Neural progenitor cell (in vitro differentiated cells): ENCODE data around the gene MSANTD1. TPM values are rescaled to one million over a fixed set of nuclear protein-coding genes. Genes with fewer than 3 reads are reported as not detected.
A peak's percentile ranks its signal among the peaks of the same experiment; 100 is the strongest.

Experiments
- DNase-seq: peaks from one replicate; pipeline ENCODE4 v3.0.0-alpha.2; 2016; ENCODE audit warnings: low spot score
- H2AFZ ChIP-seq: fragments of 200-600 bp; sonication (generic); replicated peaks from 2 replicates; pipeline ENCODE4 v1.6.1; 2016; ENCODE audit warnings: antibody characterized with exemption
- H3F3A ChIP-seq: fragments of 200-600 bp; sonication (generic); 2 replicates; pipeline ENCODE4 v1.6.1; 2016; ENCODE audit warnings: antibody characterized with exemption, low read depth
- H3K27ac ChIP-seq: fragments of 200-600 bp; sonication (generic); 2 replicates; pipeline ENCODE4 v1.5.1; 2016; ENCODE audit warnings: mild to moderate bottlenecking
- H3K27me3 ChIP-seq: fragments of 200-600 bp; sonication (generic); 2 replicates; pipeline ENCODE4 v1.6.1; 2016; ENCODE audit warnings: mild to moderate bottlenecking, moderate library complexity
- H3K36me3 ChIP-seq: fragments of 200-600 bp; sonication (generic); 2 replicates; pipeline ENCODE4 v1.5.1; 2016
- H3K4me1 ChIP-seq: fragments of 200-600 bp; sonication (generic); 2 replicates; pipeline ENCODE4 v1.6.1; 2016; ENCODE audit warnings: mixed run types
- H3K4me2 ChIP-seq: fragments of 200-600 bp; sonication (generic); 2 replicates; pipeline ENCODE4 v1.6.1; 2016
- H3K4me3 ChIP-seq: fragments of 200-600 bp; sonication (generic); 2 replicates; pipeline ENCODE4 v1.5.1; 2016
- H3K79me2 ChIP-seq: fragments of 200-600 bp; sonication (generic); 2 replicates; pipeline ENCODE4 v1.6.1; 2016; ENCODE audit warnings: low read depth
- H3K9ac ChIP-seq: fragments of 200-600 bp; sonication (generic); 2 replicates; pipeline ENCODE4 v1.6.1; 2016
- H3K9me3 ChIP-seq: fragments of 200-600 bp; sonication (generic); 2 replicates; pipeline ENCODE4 v1.5.1; 2016; ENCODE audit warnings: low read depth
- H4K20me1 ChIP-seq: fragments of 200-600 bp; sonication (generic); 2 replicates; pipeline ENCODE4 v1.6.1; 2016; ENCODE audit warnings: low read depth
- H3K27ac Mint-ChIP-seq: 3 replicates; pipeline ENCODE4 v1.8.0; 2021; ENCODE audit warnings: mixed read lengths
- H3K27me3 Mint-ChIP-seq: 2 replicates; pipeline ENCODE4 v1.8.0; 2022; ENCODE audit warnings: low read depth, mild to moderate bottlenecking, inconsistent platforms, moderate library complexity, mixed read lengths; ENCODE audit not compliant: insufficient read depth
- H3K36me3 Mint-ChIP-seq: 3 replicates; pipeline ENCODE4 v1.8.0; 2021; ENCODE audit warnings: mixed read lengths
- H3K4me1 Mint-ChIP-seq: 3 replicates; pipeline ENCODE4 v1.8.0; 2021; ENCODE audit warnings: mixed read lengths
- H3K4me3 Mint-ChIP-seq: 3 replicates; pipeline ENCODE4 v1.8.0; 2021; ENCODE audit warnings: mild to moderate bottlenecking, moderate library complexity, mixed read lengths
- H3K9me3 Mint-ChIP-seq: 3 replicates; pipeline ENCODE4 v1.8.0; 2020; ENCODE audit warnings: mixed read lengths
- CTCF ChIP-seq: fragments of 200-600 bp; sonication (generic); IDR thresholded peaks from 2 replicates; pipeline ENCODE4 v1.5.1; 2017; ENCODE audit warnings: antibody characterized with exemption, mild to moderate bottlenecking
- EZH2 ChIP-seq: fragments of 200-600 bp; sonication (generic); IDR thresholded peaks from 2 replicates; pipeline ENCODE4 v1.6.1; 2017; ENCODE audit warnings: antibody characterized with exemption, mild to moderate bottlenecking, moderate library complexity
- EZH2phosphoT487 ChIP-seq: fragments of 200-600 bp; sonication (generic); IDR thresholded peaks from 2 replicates; pipeline ENCODE4 v1.6.1; 2017; ENCODE audit warnings: antibody characterized with exemption
- total RNA-seq: library from RNA; depleted of rRNA; stranded (reverse); fragments of >200 nt; gene quantifications from 2 replicates; pipeline ENCODE4 v1.2.3, GENCODE V29; 2015; ENCODE audit warnings: low replicate concordance

MSANTD1 gene
- total RNA-seq, 1 donor from 2014 or later = 0.17 TPM

- no peak for DNase-seq
- H3K36me3 Mint-ChIP-seq = peaks cover under 1% of the 10 kb centered on the region
- H3K27ac Mint-ChIP-seq = no peak overlapping the region
Measured at GRCh38 chr4:3284734-3285557, 36.0 kb downstream of the MSANTD1 start.

GRCh38 chr4:3285558-3286334 lies 36.8 kb downstream of the MSANTD1 start:
- no peak for TF ChIP-seq EZH2phosphoT487
- no peak for TF ChIP-seq CTCF
- no peak for TF ChIP-seq EZH2
- peaks cover 4% of the 10 kb centered on the region for H3F3A ChIP-seq
- peaks cover 4% of the 10 kb centered on the region for H3K27me3 Mint-ChIP-seq
- no peak for DNase-seq
- H3K36me3 ChIP-seq = no peaks in the 10 kb centered on the region
- no peaks in the 10 kb centered on the region for H3K79me2 ChIP-seq
- H3K27ac ChIP-seq = no peak overlapping the region
- H4K20me1 ChIP-seq = no peaks in the 10 kb centered on the region
- peaks cover 3% of the 10 kb centered on the region for H3K4me1 Mint-ChIP-seq
- H3K9me3 Mint-ChIP-seq = peaks cover 17% of the 10 kb centered on the region
- no peak overlapping the region for H3K4me2 ChIP-seq
- no peaks in the 10 kb centered on the region for H3K9me3 ChIP-seq
- no peak overlapping the region for H2AFZ ChIP-seq
- no peaks in the 10 kb centered on the region for H3K27me3 ChIP-seq
- H3K36me3 Mint-ChIP-seq = peaks cover 6% of the 10 kb centered on the region
- no peak overlapping the region for H3K9ac ChIP-seq
- no peaks in the 10 kb centered on the region for H3K4me1 ChIP-seq
- no peak overlapping the region for H3K4me3 Mint-ChIP-seq
- no peak overlapping the region for H3K27ac Mint-ChIP-seq
- no peak overlapping the region for H3K4me3 ChIP-seq

More at GRCh38 chr4:3284734-3285557, 36.0 kb downstream of the MSANTD1 start:
- H3K4me1 Mint-ChIP-seq = peaks cover 3% of the 10 kb centered on the region
- no peak for TF ChIP-seq EZH2
- no peak for TF ChIP-seq EZH2phosphoT487
- no peak for TF ChIP-seq CTCF
- Histone ChIP-seq H3K27ac (no peak overlapping the region), H2AFZ (no peak overlapping the region), H3K9me3 (no peaks in the 10 kb centered on the region), H3K36me3 (no peaks in the 10 kb centered on the region), H3F3A (no peaks in the 10 kb centered on the region), H4K20me1 (no peaks in the 10 kb centered on the region), H3K79me2 (no peaks in the 10 kb centered on the region), H3K4me2 (no peak overlapping the region), H3K4me1 (no peaks in the 10 kb centered on the region), H3K4me3 (no peak overlapping the region), H3K9ac (no peak overlapping the region), H3K27me3 (no peaks in the 10 kb centered on the region)
- H3K27me3 Mint-ChIP-seq = peaks cover 4% of the 10 kb centered on the region
- H3K4me3 Mint-ChIP-seq = no peak overlapping the region
- peaks cover 13% of the 10 kb centered on the region for H3K9me3 Mint-ChIP-seq

GRCh38 chr4:3286335-3287175 lies 37.6 kb downstream of the MSANTD1 start:
- Mint-ChIP-seq H3K27me3 (peaks cover 6% of the 10 kb centered on the region), H3K9me3 (peaks cover 15% of the 10 kb centered on the region), H3K27ac (peak overlapping the region; percentile 72), H3K36me3 (peaks cover 6% of the 10 kb centered on the region), H3K4me3 (no peak overlapping the region), H3K4me1 (peaks cover 6% of the 10 kb centered on the region)
- Histone ChIP-seq H3K79me2 (no peaks in the 10 kb centered on the region), H3K27me3 (no peaks in the 10 kb centered on the region), H3K4me1 (peaks cover 7% of the 10 kb centered on the region), H3K9me3 (no peaks in the 10 kb centered on the region), H3K27ac (no peak overlapping the region), H3K9ac (no peak overlapping the region), H3K36me3 (no peaks in the 10 kb centered on the region), H3K4me2 (no peak overlapping the region), H4K20me1 (no peaks in the 10 kb centered on the region), H2AFZ (no peak overlapping the region), H3K4me3 (no peak overlapping the region), H3F3A (peaks cover 12% of the 10 kb centered on the region)
- TF ChIP-seq EZH2phosphoT487 = no peak
- no peak for TF ChIP-seq EZH2
- no peak for TF ChIP-seq CTCF
- DNase-seq = no peak
